ENCODE data around the gene HPSE.

The HPSE gene

GRCh38 chr4:83272900-83273299 lies 61.7 kb downstream of the HPSE start:
- Histone ChIP-seq H3K27me3 (ENCODE audit: insufficient read depth, low read depth, severe bottlenecking) (no peaks in the 10 kb centered on the region), H3K9me3 (ENCODE audit: severe bottlenecking) (no peaks in the 10 kb centered on the region), H3K4me3 (ENCODE audit: low read depth, low read length) (no peak overlapping the region), H3K36me3 (peaks cover 12% of the 10 kb centered on the region), H3K27ac (no peak overlapping the region)
- no peak for DNase-seq
- TF ChIP-seq, protein P1, sequence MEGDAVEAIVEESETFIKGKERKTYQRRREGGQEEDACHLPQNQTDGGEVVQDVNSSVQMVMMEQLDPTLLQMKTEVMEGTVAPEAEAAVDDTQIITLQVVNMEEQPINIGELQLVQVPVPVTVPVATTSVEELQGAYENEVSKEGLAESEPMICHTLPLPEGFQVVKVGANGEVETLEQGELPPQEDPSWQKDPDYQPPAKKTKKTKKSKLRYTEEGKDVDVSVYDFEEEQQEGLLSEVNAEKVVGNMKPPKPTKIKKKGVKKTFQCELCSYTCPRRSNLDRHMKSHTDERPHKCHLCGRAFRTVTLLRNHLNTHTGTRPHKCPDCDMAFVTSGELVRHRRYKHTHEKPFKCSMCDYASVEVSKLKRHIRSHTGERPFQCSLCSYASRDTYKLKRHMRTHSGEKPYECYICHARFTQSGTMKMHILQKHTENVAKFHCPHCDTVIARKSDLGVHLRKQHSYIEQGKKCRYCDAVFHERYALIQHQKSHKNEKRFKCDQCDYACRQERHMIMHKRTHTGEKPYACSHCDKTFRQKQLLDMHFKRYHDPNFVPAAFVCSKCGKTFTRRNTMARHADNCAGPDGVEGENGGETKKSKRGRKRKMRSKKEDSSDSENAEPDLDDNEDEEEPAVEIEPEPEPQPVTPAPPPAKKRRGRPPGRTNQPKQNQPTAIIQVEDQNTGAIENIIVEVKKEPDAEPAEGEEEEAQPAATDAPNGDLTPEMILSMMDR (IDR thresholded peaks at IDR 0.05; ENCODE audit: low read depth, low read length) = no peak

DNA sequence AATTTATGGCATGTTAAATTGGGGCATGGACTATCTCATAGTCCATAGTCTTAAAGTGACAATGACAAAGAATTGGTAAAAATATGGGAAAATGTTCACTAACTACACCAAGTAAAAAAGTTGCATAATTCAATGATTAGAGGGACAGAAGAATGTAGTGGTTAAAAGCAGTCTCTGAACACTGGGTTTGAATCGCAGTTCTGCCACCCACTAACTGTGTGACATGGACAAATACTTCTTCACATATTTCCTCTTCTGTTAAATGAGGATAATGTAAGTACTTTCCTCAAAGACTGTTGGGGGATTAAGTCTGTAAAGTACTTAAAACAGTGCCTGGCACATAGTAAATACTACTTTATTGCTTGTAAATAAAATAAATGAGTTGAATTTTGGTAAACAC lies 65.4 kb downstream of the HPSE start:
- Histone ChIP-seq H3K4me3 (ENCODE audit: low read depth, low read length) (no peak overlapping the region), H3K9me3 (ENCODE audit: severe bottlenecking) (no peaks in the 10 kb centered on the region), H3K36me3 (peaks cover 17% of the 10 kb centered on the region), H3K27me3 (ENCODE audit: insufficient read depth, low read depth, severe bottlenecking) (no peaks in the 10 kb centered on the region), H3K27ac (no peak overlapping the region)
- no peak for DNase-seq
- TF ChIP-seq, protein P1 (IDR thresholded peaks at IDR 0.05; ENCODE audit: low read depth, low read length) = no peak

GRCh38 chr4:83268491-83268890 lies 66.2 kb downstream of the HPSE start:
- Histone ChIP-seq H3K27ac (no peak overlapping the region), H3K9me3 (ENCODE audit: severe bottlenecking) (no peaks in the 10 kb centered on the region), H3K27me3 (ENCODE audit: insufficient read depth, low read depth, severe bottlenecking) (no peaks in the 10 kb centered on the region), H3K4me3 (ENCODE audit: low read depth, low read length) (no peak overlapping the region), H3K36me3 (peaks cover 17% of the 10 kb centered on the region)
- no peak for DNase-seq
- TF ChIP-seq, protein P1 (IDR thresholded peaks at IDR 0.05; ENCODE audit: low read depth, low read length) = no peak

DNA sequence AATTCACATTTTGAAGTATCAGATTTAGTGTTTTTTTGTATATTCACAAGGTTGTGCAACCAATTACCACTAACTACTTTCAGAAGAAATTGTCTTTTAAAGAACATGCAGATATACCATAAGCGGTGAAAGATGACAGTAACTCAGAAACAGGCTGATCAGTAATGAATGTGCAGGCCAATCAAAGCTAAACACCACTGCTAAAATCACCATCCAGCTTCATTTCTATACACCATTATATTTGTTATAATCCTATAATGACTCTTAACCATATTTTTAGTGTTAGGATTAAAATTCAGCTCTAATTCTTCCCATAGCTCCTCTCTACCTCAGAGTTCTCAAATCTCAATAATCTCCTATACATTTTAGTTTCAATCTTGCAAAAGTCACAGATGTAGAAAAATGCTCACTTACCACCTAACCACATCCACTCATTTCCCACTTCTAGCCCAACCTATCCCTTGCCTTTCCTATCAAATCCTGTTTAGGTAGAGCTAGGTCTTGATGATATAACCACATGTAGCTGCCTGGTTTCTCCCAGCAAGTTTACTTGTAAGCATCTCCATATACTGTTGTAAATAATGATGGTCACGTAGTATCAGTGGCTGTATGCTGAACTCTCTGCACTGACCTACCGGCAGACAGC lies 66.7 kb downstream of the HPSE start:
- H3K27ac ChIP-seq = no peak overlapping the region
- H3K27me3 ChIP-seq (ENCODE audit: insufficient read depth, low read depth, severe bottlenecking) = no peaks in the 10 kb centered on the region
- no peak overlapping the region for H3K4me3 ChIP-seq (ENCODE audit: low read depth, low read length)
- peaks cover 17% of the 10 kb centered on the region for H3K36me3 ChIP-seq
- TF ChIP-seq, protein P1 (IDR thresholded peaks at IDR 0.05; ENCODE audit: low read depth, low read length) = no peak
- no peaks in the 10 kb centered on the region for H3K9me3 ChIP-seq (ENCODE audit: severe bottlenecking)
- DNase-seq = no peak

DNA sequence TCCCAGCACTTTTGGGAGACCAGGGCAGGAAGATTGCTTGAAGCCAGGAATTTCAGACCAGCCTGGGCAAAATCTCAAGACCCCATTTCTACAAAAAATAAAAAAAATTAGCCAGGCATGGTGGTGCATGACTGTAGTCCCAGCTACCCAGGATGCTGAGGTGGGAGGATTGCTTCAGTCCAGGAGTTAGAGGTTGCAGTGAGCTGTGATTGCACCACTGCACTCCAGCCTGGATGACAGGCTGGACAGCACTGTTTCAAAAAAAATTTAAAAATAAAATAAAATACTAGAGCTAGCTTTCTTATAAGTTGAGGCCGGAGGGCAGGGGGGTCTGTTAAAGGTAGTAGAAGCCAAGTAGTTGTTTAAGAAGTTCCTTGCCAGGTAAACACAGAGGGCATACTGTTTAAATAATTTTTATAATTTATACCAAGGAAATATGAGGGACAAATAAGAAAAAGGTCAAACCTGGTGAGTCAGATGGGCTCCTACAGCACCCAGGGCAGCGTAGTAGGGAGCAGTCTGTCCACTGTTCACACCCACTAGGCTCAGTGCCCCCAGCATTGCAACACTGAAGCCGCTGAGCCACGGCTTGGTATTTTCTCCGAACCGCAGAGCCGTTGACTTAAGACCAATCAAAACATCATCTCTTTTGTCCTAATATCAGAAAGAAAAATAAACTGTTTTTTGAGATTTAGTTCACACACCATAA lies 67.4 kb downstream of the HPSE start:
- Histone ChIP-seq H3K27me3 (ENCODE audit: insufficient read depth, low read depth, severe bottlenecking) (no peaks in the 10 kb centered on the region), H3K4me3 (ENCODE audit: low read depth, low read length) (no peak overlapping the region), H3K36me3 (peaks cover 17% of the 10 kb centered on the region), H3K9me3 (ENCODE audit: severe bottlenecking) (no peaks in the 10 kb centered on the region), H3K27ac (no peak overlapping the region)
- TF ChIP-seq, protein P1 (IDR thresholded peaks at IDR 0.05; ENCODE audit: low read depth, low read length) = no peak
- no peak for DNase-seq
